MM.1S (cell line): ENCODE results near the gene MACROD2.

Experiments
- EZH2 ChIP-seq: fragments of 300-600 bp; sonication (generic); optimal IDR thresholded peaks from 2 replicates; pipeline ENCODE3; 2017; ENCODE audit warnings: low read depth, mild to moderate bottlenecking, antibody characterized with exemption, low read length, mixed read lengths
- TF ChIP-seq, protein P1 (sequence below): fragments of 300-600 bp; sonication (generic); IDR thresholded peaks from 2 replicates; pipeline ENCODE4 v1.5.1; 2016; ENCODE audit warnings: antibody characterized with exemption, low read length, mixed read lengths

DNA sequence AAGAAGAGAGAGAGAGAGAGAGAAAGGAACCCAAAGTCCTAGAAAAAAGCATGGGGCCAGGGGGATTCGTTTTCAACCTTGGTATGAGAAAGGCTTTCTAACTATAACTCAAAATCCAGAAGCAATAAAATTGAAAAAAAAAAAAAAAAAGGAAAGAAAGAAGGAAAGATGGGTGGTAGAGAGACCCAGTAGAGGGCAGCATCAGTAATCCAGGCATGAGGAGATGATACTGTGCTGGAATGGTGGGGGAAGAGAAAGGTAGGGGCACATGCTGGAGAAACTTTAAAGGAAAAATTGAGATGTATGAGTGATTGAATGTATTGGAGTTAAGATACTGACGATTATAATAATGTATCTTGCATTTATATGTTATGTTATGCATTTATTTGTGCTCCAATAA is 1382.8 kb downstream of the MACROD2 start:
- TF ChIP-seq, protein P1, sequence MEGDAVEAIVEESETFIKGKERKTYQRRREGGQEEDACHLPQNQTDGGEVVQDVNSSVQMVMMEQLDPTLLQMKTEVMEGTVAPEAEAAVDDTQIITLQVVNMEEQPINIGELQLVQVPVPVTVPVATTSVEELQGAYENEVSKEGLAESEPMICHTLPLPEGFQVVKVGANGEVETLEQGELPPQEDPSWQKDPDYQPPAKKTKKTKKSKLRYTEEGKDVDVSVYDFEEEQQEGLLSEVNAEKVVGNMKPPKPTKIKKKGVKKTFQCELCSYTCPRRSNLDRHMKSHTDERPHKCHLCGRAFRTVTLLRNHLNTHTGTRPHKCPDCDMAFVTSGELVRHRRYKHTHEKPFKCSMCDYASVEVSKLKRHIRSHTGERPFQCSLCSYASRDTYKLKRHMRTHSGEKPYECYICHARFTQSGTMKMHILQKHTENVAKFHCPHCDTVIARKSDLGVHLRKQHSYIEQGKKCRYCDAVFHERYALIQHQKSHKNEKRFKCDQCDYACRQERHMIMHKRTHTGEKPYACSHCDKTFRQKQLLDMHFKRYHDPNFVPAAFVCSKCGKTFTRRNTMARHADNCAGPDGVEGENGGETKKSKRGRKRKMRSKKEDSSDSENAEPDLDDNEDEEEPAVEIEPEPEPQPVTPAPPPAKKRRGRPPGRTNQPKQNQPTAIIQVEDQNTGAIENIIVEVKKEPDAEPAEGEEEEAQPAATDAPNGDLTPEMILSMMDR: no peak
- no peak for TF ChIP-seq EZH2
